Dendritic cell treated with granulocyte-macrophage colony-stimulating factor and Interleukin-4, amounts not matched to agents 40 ng/mL and 50 ng/mL, for 4 days (primary cell): Measurements from ENCODE around the gene PCSK6.

ENCODE experiments used
- H3K27ac Mint-ChIP-seq: one replicate; pipeline ENCODE4 v1.8.0; 2022; ENCODE audit warnings: mild to moderate bottlenecking, mixed read lengths
- H3K27me3 Mint-ChIP-seq: one replicate; pipeline ENCODE4 v1.8.0; 2022; ENCODE audit warnings: mild to moderate bottlenecking, mixed read lengths
- H3K36me3 Mint-ChIP-seq: one replicate; pipeline ENCODE4 v1.8.0; 2022; ENCODE audit warnings: low read depth, mixed read lengths
- H3K4me1 Mint-ChIP-seq: one replicate; pipeline ENCODE4 v1.8.0; 2022; ENCODE audit warnings: low read depth, mixed read lengths
- H3K4me3 Mint-ChIP-seq: one replicate; pipeline ENCODE4 v1.8.0; 2022; ENCODE audit warnings: mild to moderate bottlenecking, moderate library complexity, mixed read lengths
- H3K9me3 Mint-ChIP-seq: one replicate; pipeline ENCODE4 v1.8.0; 2022; ENCODE audit warnings: mixed read lengths
- intact Hi-C: fragments of 100-400 bp; cut with micrococcal nuclease; formaldehyde crosslinking; loops from one replicate; pipeline ENCODE4 v1.15.0; 2022

Gene PCSK6

GRCh38 chr15:101451266-101451799, 38.2 kb downstream of the PCSK6 start:
- Mint-ChIP-seq H3K4me3 (no peak overlapping the region), H3K9me3 (no peaks in the 10 kb centered on the region), H3K4me1 (peaks cover 49% of the 10 kb centered on the region), H3K27me3 (peaks cover 4% of the 10 kb centered on the region), H3K27ac (no peak overlapping the region), H3K36me3 (no peaks in the 10 kb centered on the region)
- intact Hi-C loops, result no loop called here

GRCh38 chr15:101450403-101451265, 38.9 kb downstream of the PCSK6 start:
- Mint-ChIP-seq H3K4me3 (no peak overlapping the region), H3K36me3 (no peaks in the 10 kb centered on the region), H3K4me1 (peaks cover 49% of the 10 kb centered on the region), H3K27ac (no peak overlapping the region), H3K9me3 (no peaks in the 10 kb centered on the region), H3K27me3 (peaks cover 4% of the 10 kb centered on the region)
- intact Hi-C loops, result no loop called here

GRCh38 chr15:101449471-101450402, 39.8 kb downstream of the PCSK6 start:
- H3K4me1 Mint-ChIP-seq, result peaks cover 47% of the 10 kb centered on the region
- intact Hi-C loops, result no loop called here
- H3K4me3 Mint-ChIP-seq, result no peak overlapping the region
- no peaks in the 10 kb centered on the region for H3K9me3 Mint-ChIP-seq
- no peaks in the 10 kb centered on the region for H3K36me3 Mint-ChIP-seq
- H3K27me3 Mint-ChIP-seq, result peaks cover 4% of the 10 kb centered on the region
- no peak overlapping the region for H3K27ac Mint-ChIP-seq

- peaks cover 47% of the 10 kb centered on the region for H3K4me1 Mint-ChIP-seq
- H3K27ac Mint-ChIP-seq, result no peak overlapping the region
- no peak overlapping the region for H3K4me3 Mint-ChIP-seq
- no peaks in the 10 kb centered on the region for H3K36me3 Mint-ChIP-seq
- H3K9me3 Mint-ChIP-seq, result no peaks in the 10 kb centered on the region
- H3K27me3 Mint-ChIP-seq, result peaks cover 4% of the 10 kb centered on the region
- intact Hi-C loops, result no loop called here
Measured at GRCh38 chr15:101448336-101448735, 41.2 kb downstream of the PCSK6 start.

GRCh38 chr15:101447561-101448071, 41.9 kb downstream of the PCSK6 start:
- Mint-ChIP-seq H3K4me3 (no peak overlapping the region), H3K4me1 (peaks cover 47% of the 10 kb centered on the region), H3K9me3 (no peaks in the 10 kb centered on the region), H3K27ac (no peak overlapping the region), H3K27me3 (peaks cover 5% of the 10 kb centered on the region), H3K36me3 (no peaks in the 10 kb centered on the region)
- intact Hi-C loops, result no loop called here

GRCh38 chr15:101447168-101447533, 42.4 kb downstream of the PCSK6 start:
- Mint-ChIP-seq H3K9me3 (no peaks in the 10 kb centered on the region), H3K36me3 (no peaks in the 10 kb centered on the region), H3K27ac (no peak overlapping the region), H3K4me3 (no peak overlapping the region), H3K4me1 (peaks cover 43% of the 10 kb centered on the region), H3K27me3 (peaks cover 5% of the 10 kb centered on the region)
- intact Hi-C loops, result no loop called here

GRCh38 chr15:101446518-101447167, 42.9 kb downstream of the PCSK6 start:
- Mint-ChIP-seq H3K9me3 (no peaks in the 10 kb centered on the region), H3K36me3 (no peaks in the 10 kb centered on the region), H3K4me1 (peaks cover 43% of the 10 kb centered on the region), H3K4me3 (no peak overlapping the region), H3K27ac (no peak overlapping the region), H3K27me3 (peaks cover 5% of the 10 kb centered on the region)
- intact Hi-C loops, result no loop called here

- Mint-ChIP-seq H3K27me3 (peaks cover 5% of the 10 kb centered on the region), H3K36me3 (no peaks in the 10 kb centered on the region), H3K27ac (no peak overlapping the region), H3K9me3 (no peaks in the 10 kb centered on the region), H3K4me1 (peaks cover 39% of the 10 kb centered on the region), H3K4me3 (no peak overlapping the region)
- intact Hi-C loops, result no loop called here
Measured at GRCh38 chr15:101445562-101446517, 43.7 kb downstream of the PCSK6 start.

GRCh38 chr15:101444807-101445508, 44.5 kb downstream of the PCSK6 start:
- Mint-ChIP-seq H3K9me3 (no peaks in the 10 kb centered on the region), H3K27me3 (peaks cover 5% of the 10 kb centered on the region), H3K27ac (no peak overlapping the region)

GRCh38 chr15:101444015-101444414, 45.5 kb downstream of the PCSK6 start:
- Mint-ChIP-seq H3K4me1 (peaks cover 32% of the 10 kb centered on the region), H3K36me3 (no peaks in the 10 kb centered on the region), H3K4me3 (no peak overlapping the region), H3K27me3 (peaks cover 6% of the 10 kb centered on the region), H3K9me3 (no peaks in the 10 kb centered on the region), H3K27ac (no peak overlapping the region)
- intact Hi-C loops, result no loop called here

More at GRCh38 chr15:101444807-101445508, 44.5 kb downstream of the PCSK6 start:
- intact Hi-C loops, result no loop called here
- Mint-ChIP-seq H3K4me3 (no peak overlapping the region), H3K4me1 (peaks cover 32% of the 10 kb centered on the region), H3K36me3 (no peaks in the 10 kb centered on the region)

- H3K4me1 Mint-ChIP-seq, result peaks cover 32% of the 10 kb centered on the region
- no peak overlapping the region for H3K4me3 Mint-ChIP-seq
- no peak overlapping the region for H3K27ac Mint-ChIP-seq
- peaks cover 14% of the 10 kb centered on the region for H3K27me3 Mint-ChIP-seq
- H3K9me3 Mint-ChIP-seq, result no peaks in the 10 kb centered on the region
- H3K36me3 Mint-ChIP-seq, result no peaks in the 10 kb centered on the region
- intact Hi-C loops, result no loop called here
Measured at GRCh38 chr15:101442272-101442671, 47.2 kb downstream of the PCSK6 start.

- Mint-ChIP-seq H3K27me3 (peaks cover 14% of the 10 kb centered on the region), H3K4me1 (peaks cover 26% of the 10 kb centered on the region), H3K4me3 (no peak overlapping the region), H3K9me3 (no peaks in the 10 kb centered on the region), H3K36me3 (no peaks in the 10 kb centered on the region), H3K27ac (no peak overlapping the region)
- intact Hi-C loops, result no loop called here
Measured at GRCh38 chr15:101441696-101442095, 47.8 kb downstream of the PCSK6 start.
